ENCODE measurements around the gene BBS9.

The BBS9 gene

GRCh38 chr7:33411020-33411419 lies 281.7 kb downstream of the BBS9 start:
- H3K27ac Mint-ChIP-seq: no peak overlapping the region
- no peaks in the 10 kb centered on the region for H3K27me3 Mint-ChIP-seq (ENCODE audit: low read depth)
- no peak overlapping the region for H3K4me3 Mint-ChIP-seq
- peaks cover 36% of the 10 kb centered on the region for H3K36me3 Mint-ChIP-seq (ENCODE audit: low read depth)
- no peaks in the 10 kb centered on the region for H3K4me1 Mint-ChIP-seq
- no peak for TF ChIP-seq CTCF (IDR thresholded peaks at IDR 0.05; ENCODE audit: unreplicated experiment in 3 of 3)
- H3K9me3 Mint-ChIP-seq: peaks cover 35% of the 10 kb centered on the region

GRCh38 chr7:33412331-33412730 lies 283.0 kb downstream of the BBS9 start:
- Mint-ChIP-seq H3K9me3 (peaks cover 23% of the 10 kb centered on the region), H3K4me3 (no peak overlapping the region), H3K36me3 (ENCODE audit: low read depth) (peaks cover 24% of the 10 kb centered on the region), H3K27ac (no peak overlapping the region), H3K4me1 (no peaks in the 10 kb centered on the region), H3K27me3 (ENCODE audit: low read depth) (no peaks in the 10 kb centered on the region)
- no peak for TF ChIP-seq CTCF (IDR thresholded peaks at IDR 0.05; ENCODE audit: unreplicated experiment in 3 of 3)

GRCh38 chr7:33418251-33418701 lies 288.9 kb downstream of the BBS9 start:
- Mint-ChIP-seq H3K9me3 (no peaks in the 10 kb centered on the region), H3K36me3 (ENCODE audit: low read depth) (no peaks in the 10 kb centered on the region), H3K27ac (no peak overlapping the region), H3K4me1 (peaks cover 23% of the 10 kb centered on the region), H3K4me3 (no peak overlapping the region), H3K27me3 (ENCODE audit: low read depth) (no peaks in the 10 kb centered on the region)
- TF ChIP-seq CTCF (IDR thresholded peaks at IDR 0.05; ENCODE audit: unreplicated experiment in 3 of 3): no peak

GRCh38 chr7:33420311-33420940 lies 291.1 kb downstream of the BBS9 start:
- H3K4me1 Mint-ChIP-seq: peaks cover 24% of the 10 kb centered on the region
- H3K9me3 Mint-ChIP-seq: no peaks in the 10 kb centered on the region
- peak overlapping the region in 2 of 3 experiments; percentile 20 to 69 for H3K27ac Mint-ChIP-seq
- no peaks in the 10 kb centered on the region for H3K27me3 Mint-ChIP-seq (ENCODE audit: low read depth)
- no peak for TF ChIP-seq CTCF (IDR thresholded peaks at IDR 0.05; ENCODE audit: unreplicated experiment in 3 of 3)
- H3K4me3 Mint-ChIP-seq: no peak overlapping the region
- H3K36me3 Mint-ChIP-seq (ENCODE audit: low read depth): no peaks in the 10 kb centered on the region

- H3K9me3 Mint-ChIP-seq: no peaks in the 10 kb centered on the region
- no peaks in the 10 kb centered on the region for H3K27me3 Mint-ChIP-seq (ENCODE audit: low read depth)
- no peak overlapping the region for H3K4me3 Mint-ChIP-seq
- peak overlapping the region; percentile 18 to 69 (median 47) for H3K27ac Mint-ChIP-seq
- peaks cover 24% of the 10 kb centered on the region for H3K4me1 Mint-ChIP-seq
- H3K36me3 Mint-ChIP-seq (ENCODE audit: low read depth): no peaks in the 10 kb centered on the region
- peak; percentile 20 to 50 (median 39) for TF ChIP-seq CTCF (IDR thresholded peaks at IDR 0.05; ENCODE audit: unreplicated experiment in 3 of 3)
Measured at GRCh38 chr7:33421429-33421828, 292.1 kb downstream of the BBS9 start.

GRCh38 chr7:33422141-33422540 lies 292.8 kb downstream of the BBS9 start:
- H3K36me3 Mint-ChIP-seq (ENCODE audit: low read depth): no peaks in the 10 kb centered on the region
- no peak for TF ChIP-seq CTCF (IDR thresholded peaks at IDR 0.05; ENCODE audit: unreplicated experiment in 3 of 3)
- H3K4me3 Mint-ChIP-seq: no peak overlapping the region
- no peaks in the 10 kb centered on the region for H3K9me3 Mint-ChIP-seq
- no peaks in the 10 kb centered on the region for H3K27me3 Mint-ChIP-seq (ENCODE audit: low read depth)
- no peak overlapping the region for H3K27ac Mint-ChIP-seq
- H3K4me1 Mint-ChIP-seq: peaks cover 24% of the 10 kb centered on the region

All from nephron (organoid).